ENCODE data around the gene EPHB4.

The EPHB4 gene

DNA sequence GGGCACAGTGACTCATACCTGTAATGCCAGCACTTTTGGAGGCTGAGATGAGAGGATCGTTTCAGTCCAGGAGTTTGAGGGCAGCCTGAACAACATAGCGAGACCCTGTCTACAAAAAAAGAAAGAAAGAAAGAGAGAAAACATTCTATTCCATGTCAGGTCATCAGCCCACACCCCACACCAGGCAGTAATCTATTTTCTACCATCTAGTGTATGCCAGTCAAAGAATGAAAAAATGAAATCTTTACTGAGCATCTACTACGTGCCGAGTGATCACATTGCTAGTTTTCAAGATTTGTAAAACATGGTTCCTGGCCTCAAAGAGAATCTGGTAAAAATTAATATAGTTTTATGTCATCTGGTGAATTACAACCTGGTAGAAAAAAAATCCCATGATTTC is 3.1 kb upstream of the EPHB4 start:
- H3K27ac ChIP-seq (ENCODE audit: extremely low read depth, low read depth, low read length), result no peak overlapping the region
- H3K36me3 ChIP-seq (ENCODE audit: control insufficient read depth in 2 of 2, insufficient read depth in 1 of 2, low read length in 2 of 2), result no peaks in the 10 kb centered on the region
- no peaks in the 10 kb centered on the region for H3K4me1 ChIP-seq (ENCODE audit: control insufficient read depth, insufficient read depth, low read length)
- H3K4me3 ChIP-seq (ENCODE audit: low read depth, low read length), result no peak overlapping the region
- H3K9me3 ChIP-seq (ENCODE audit: control insufficient read depth, insufficient read depth, low read depth, low read length), result no peaks in the 10 kb centered on the region
- TF ChIP-seq ZNF664 (tag by site-specific recombination; IDR thresholded peaks at IDR 0.05) (peak; percentile 88), ZNF324 (tag by site-specific recombination; IDR thresholded peaks at IDR 0.05) (no peak), ZNF121 (tag by site-specific recombination; IDR thresholded peaks at IDR 0.05) (0 out of 2 replicates have a peak, but pooled peaks have one; percentile 4)
- POLR2A ChIA-PET, result no interaction called here
- CTCF ChIA-PET, result interaction anchor here (0.6 to 1.7 kb wide), 2 partner anchors 10 to 125 kb away, joined by 3 to 5 read pairs; partner anchors contain the start of gene POP7

DNA sequence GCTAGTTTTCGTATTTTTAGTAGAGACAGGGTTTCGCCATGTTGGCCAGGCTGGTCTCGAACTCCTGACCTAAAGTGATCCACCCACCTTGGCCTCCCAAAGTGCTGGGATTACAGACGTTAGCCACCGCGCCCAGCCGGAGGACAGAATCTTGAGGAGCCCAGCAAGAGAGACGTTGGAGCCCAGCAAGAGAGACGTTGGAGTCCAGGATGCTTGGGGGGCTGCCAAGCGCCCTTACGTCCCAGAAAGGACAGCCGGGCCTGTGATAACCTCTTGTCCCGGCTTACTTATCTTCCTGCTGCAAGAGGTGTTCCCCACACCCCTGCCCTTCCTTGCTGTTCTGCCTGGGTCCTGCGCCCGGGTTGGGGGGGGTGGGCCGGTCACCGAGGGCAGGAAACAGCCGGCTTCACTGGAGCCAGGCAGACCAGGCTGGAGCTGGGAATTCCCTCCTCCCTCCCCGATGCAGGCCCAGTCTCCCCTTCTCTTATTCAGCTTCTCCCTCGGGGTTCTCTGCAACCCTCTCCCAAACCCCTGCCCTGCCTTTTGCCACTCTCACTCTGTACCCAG is 1.9 kb upstream of the EPHB4 start:
- TF ChIP-seq, protein P1, sequence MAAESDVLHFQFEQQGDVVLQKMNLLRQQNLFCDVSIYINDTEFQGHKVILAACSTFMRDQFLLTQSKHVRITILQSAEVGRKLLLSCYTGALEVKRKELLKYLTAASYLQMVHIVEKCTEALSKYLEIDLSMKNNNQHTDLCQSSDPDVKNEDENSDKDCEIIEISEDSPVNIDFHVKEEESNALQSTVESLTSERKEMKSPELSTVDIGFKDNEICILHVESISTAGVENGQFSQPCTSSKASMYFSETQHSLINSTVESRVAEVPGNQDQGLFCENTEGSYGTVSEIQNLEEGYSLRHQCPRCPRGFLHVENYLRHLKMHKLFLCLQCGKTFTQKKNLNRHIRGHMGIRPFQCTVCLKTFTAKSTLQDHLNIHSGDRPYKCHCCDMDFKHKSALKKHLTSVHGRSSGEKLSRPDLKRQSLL (tag by site-specific recombination; IDR thresholded peaks at IDR 0.05), result peak; percentile 27; the same call in 1 of the 2 replicates
- no peak for TF ChIP-seq SP2 (tag by site-specific recombination; IDR thresholded peaks at IDR 0.05)
- CTCF ChIA-PET, result interaction anchor here (0.9 to 2.0 kb wide), 4 partner anchors 23 to 124 kb away, joined by 3 to 13 read pairs (median 6); partner anchors contain the start of gene SLC12A9
- Histone ChIP-seq H3K27ac (ENCODE audit: extremely low read depth, low read depth, low read length) (no peak overlapping the region), H3K9me3 (ENCODE audit: control insufficient read depth, insufficient read depth, low read depth, low read length) (no peaks in the 10 kb centered on the region), H3K4me1 (ENCODE audit: control insufficient read depth, insufficient read depth, low read length) (no peaks in the 10 kb centered on the region), H3K4me3 (ENCODE audit: low read depth, low read length) (no peak overlapping the region), H3K36me3 (ENCODE audit: control insufficient read depth in 2 of 2, insufficient read depth in 1 of 2, low read length in 2 of 2) (peaks cover 0 to 4% of the 10 kb centered on the region in 2 experiments; a peak in 1 of 3 replicates)
- POLR2A ChIA-PET, result interaction anchor here (0.8 to 2.7 kb wide), 2 partner anchors 46 to 123 kb away, joined by 3 to 16 read pairs; partner anchors contain the start of genes POP7 and SRRT

DNA sequence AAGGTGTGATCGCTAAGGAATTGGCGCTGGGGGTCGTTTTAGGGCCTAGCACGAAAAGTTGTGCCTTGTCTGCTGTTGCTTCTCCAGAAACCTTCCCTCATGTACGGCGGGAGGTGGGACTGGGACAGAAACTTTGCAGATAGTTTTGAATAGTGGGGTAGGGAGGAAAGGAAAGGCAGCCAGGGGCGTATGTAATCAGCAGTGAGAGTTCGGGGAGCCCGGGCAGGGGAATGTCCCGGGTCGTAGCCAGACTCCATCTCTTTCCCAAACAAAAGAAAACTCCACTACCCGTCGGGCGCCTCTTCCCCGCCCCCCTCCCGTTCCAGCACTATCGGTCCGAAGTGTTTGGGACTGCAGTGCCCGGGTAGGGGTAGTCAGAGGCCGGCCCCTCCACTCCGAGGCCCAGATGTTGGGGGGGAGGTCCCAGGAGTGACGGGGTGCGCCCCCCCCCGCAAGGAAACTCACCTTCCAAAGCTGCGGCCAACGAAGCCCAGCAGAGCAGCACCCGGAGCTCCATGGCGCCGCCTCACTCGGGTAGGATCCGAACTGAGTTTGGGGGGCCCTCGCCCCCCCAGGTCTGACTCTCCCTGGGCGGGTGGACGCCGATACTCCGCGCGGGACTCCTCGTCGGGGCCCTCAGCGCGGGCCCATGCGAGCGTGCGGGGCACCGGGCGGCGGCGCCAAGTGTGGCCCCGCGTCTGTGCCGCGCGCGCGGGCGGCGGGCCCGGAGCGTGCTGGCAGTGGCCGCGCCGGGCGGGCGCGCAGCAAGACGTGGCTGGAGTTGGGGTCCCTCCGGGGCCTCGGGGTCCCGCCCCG is 601 bp downstream of the EPHB4 start:
- Histone ChIP-seq H3K27ac (ENCODE audit: extremely low read depth, low read depth, low read length) (peak overlapping the region; percentile 91; the same call in 1 of the 2 replicates), H3K4me1 (ENCODE audit: control insufficient read depth, insufficient read depth, low read length) (no peaks in the 10 kb centered on the region), H3K36me3 (ENCODE audit: control insufficient read depth in 2 of 2, insufficient read depth in 1 of 2, low read length in 2 of 2) (peaks cover 10 to 29% of the 10 kb centered on the region in 2 experiments; a peak in 2 of 3 replicates), H3K4me3 (ENCODE audit: low read depth, low read length) (peak overlapping the region; percentile 82), H3K9me3 (ENCODE audit: control insufficient read depth, insufficient read depth, low read depth, low read length) (no peaks in the 10 kb centered on the region)
- ChIA-PET CTCF (interaction anchor here (0.6 to 2.0 kb wide), 11 partner anchors 10 to 654 kb away, joined by 3 to 13 read pairs (median 5); partner anchors contain the start of gene SLC12A9), POLR2A (interaction anchor here (0.6 to 2.7 kb wide), 17 partner anchors 8 to 397 kb away, joined by 3 to 25 read pairs (median 5); partner anchors contain the start of genes MEPCE, POP7, SLC12A9 and SRRT)
- TF ChIP-seq, protein P2, sequence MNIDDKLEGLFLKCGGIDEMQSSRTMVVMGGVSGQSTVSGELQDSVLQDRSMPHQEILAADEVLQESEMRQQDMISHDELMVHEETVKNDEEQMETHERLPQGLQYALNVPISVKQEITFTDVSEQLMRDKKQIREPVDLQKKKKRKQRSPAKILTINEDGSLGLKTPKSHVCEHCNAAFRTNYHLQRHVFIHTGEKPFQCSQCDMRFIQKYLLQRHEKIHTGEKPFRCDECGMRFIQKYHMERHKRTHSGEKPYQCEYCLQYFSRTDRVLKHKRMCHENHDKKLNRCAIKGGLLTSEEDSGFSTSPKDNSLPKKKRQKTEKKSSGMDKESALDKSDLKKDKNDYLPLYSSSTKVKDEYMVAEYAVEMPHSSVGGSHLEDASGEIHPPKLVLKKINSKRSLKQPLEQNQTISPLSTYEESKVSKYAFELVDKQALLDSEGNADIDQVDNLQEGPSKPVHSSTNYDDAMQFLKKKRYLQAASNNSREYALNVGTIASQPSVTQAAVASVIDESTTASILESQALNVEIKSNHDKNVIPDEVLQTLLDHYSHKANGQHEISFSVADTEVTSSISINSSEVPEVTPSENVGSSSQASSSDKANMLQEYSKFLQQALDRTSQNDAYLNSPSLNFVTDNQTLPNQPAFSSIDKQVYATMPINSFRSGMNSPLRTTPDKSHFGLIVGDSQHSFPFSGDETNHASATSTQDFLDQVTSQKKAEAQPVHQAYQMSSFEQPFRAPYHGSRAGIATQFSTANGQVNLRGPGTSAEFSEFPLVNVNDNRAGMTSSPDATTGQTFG (tag by site-specific recombination; IDR thresholded peaks at IDR 0.05; ENCODE audit: borderline replicate concordance), result no peak
- TF ChIP-seq ZNF121 (tag by site-specific recombination; IDR thresholded peaks at IDR 0.05) (no peak), ZNF660 (tag by site-specific recombination; IDR thresholded peaks at IDR 0.05) (peak; percentile 25; the same call in 1 of the 2 replicates), ZBTB8A (tag by site-specific recombination; IDR thresholded peaks at IDR 0.05) (peak; percentile 30; the same call in 1 of the 2 replicates), KLF9 (tag by site-specific recombination; IDR thresholded peaks at IDR 0.05; ENCODE audit: low read depth) (peak; percentile 38; the same call in 1 of the 2 replicates), ZNF777 (tag by site-specific recombination; IDR thresholded peaks at IDR 0.05; ENCODE audit: borderline replicate concordance) (0 out of 2 replicates have a peak, but pooled peaks have one; percentile 11), ZXDB (tag by site-specific recombination; IDR thresholded peaks at IDR 0.05) (0 out of 2 replicates have a peak, but pooled peaks have one; percentile 32), ZNF146 (tag by site-specific recombination; IDR thresholded peaks at IDR 0.05) (no peak), ZNF501 (tag by site-specific recombination; IDR thresholded peaks at IDR 0.05) (0 out of 2 replicates have a peak, but pooled peaks have one; percentile 38)
- TF ChIP-seq, protein P3, sequence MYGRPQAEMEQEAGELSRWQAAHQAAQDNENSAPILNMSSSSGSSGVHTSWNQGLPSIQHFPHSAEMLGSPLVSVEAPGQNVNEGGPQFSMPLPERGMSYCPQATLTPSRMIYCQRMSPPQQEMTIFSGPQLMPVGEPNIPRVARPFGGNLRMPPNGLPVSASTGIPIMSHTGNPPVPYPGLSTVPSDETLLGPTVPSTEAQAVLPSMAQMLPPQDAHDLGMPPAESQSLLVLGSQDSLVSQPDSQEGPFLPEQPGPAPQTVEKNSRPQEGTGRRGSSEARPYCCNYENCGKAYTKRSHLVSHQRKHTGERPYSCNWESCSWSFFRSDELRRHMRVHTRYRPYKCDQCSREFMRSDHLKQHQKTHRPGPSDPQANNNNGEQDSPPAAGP (tag by site-specific recombination; IDR thresholded peaks at IDR 0.05), result no peak
- TF ChIP-seq, protein P4, sequence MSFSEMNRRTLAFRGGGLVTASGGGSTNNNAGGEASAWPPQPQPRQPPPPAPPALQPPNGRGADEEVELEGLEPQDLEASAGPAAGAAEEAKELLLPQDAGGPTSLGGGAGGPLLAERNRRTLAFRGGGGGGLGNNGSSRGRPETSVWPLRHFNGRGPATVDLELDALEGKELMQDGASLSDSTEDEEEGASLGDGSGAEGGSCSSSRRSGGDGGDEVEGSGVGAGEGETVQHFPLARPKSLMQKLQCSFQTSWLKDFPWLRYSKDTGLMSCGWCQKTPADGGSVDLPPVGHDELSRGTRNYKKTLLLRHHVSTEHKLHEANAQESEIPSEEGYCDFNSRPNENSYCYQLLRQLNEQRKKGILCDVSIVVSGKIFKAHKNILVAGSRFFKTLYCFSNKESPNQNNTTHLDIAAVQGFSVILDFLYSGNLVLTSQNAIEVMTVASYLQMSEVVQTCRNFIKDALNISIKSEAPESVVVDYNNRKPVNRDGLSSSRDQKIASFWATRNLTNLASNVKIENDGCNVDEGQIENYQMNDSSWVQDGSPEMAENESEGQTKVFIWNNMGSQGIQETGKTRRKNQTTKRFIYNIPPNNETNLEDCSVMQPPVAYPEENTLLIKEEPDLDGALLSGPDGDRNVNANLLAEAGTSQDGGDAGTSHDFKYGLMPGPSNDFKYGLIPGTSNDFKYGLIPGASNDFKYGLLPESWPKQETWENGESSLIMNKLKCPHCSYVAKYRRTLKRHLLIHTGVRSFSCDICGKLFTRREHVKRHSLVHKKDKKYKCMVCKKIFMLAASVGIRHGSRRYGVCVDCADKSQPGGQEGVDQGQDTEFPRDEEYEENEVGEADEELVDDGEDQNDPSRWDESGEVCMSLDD (tag by site-specific recombination; IDR thresholded peaks at IDR 0.05), result peak; percentile 94
- TF ChIP-seq, protein P5, sequence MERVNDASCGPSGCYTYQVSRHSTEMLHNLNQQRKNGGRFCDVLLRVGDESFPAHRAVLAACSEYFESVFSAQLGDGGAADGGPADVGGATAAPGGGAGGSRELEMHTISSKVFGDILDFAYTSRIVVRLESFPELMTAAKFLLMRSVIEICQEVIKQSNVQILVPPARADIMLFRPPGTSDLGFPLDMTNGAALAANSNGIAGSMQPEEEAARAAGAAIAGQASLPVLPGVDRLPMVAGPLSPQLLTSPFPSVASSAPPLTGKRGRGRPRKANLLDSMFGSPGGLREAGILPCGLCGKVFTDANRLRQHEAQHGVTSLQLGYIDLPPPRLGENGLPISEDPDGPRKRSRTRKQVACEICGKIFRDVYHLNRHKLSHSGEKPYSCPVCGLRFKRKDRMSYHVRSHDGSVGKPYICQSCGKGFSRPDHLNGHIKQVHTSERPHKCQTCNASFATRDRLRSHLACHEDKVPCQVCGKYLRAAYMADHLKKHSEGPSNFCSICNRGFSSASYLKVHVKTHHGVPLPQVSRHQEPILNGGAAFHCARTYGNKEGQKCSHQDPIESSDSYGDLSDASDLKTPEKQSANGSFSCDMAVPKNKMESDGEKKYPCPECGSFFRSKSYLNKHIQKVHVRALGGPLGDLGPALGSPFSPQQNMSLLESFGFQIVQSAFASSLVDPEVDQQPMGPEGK (tag by site-specific recombination; IDR thresholded peaks at IDR 0.05), result peak; percentile 93
